NOMO-1 treated with DMSO at 0.1 percent for 48 hours (cell line): Measurements from ENCODE around the gene ZIC4.

Experiments
- DNase-seq: peaks from one replicate; lab custom pipeline; 2025; ENCODE audit not compliant: unreplicated experiment; lab: John Stamatoyannopoulos, UW

Gene ZIC4

DNA sequence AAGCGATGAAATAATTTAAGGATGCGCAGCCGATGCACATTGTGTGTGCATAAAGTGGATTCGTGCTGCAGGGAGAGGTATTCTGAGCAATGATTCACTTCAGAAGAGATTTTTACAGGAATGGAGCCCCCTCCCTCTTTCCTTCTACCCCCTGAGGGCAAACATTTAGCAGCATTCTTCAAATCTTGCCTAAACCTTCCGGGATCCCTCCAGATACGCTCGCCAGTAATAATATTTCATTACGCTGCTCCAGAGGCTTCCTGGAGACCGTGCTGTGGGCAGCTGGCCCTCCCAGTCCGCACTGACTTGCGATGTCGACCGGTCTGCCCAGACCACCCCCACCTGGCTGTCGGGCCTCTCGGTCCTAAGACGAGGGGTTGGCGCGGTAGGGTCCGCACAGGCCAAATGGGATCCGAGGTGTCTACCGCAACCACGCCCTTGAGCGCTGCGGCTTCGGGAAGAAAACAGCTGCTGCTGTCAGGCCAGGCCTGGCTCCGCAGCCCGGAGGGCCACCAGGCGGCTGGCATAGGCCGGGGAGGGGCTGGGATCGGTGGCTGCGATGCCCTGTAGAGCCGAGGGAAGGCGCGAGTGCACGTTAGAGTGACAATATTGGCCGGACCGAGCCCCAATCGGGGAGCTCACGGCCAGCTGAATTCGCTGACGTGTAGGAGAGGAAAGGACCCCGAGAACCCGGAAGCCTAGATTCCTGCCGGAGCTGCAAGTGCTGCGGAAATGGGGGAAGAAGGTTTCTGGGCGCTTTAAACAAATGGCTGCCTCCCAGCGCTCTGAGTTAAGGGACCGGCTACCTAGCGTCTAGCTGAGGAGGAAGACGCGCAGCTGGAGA, 14.3 kb downstream of the ZIC4 start:
- no peak for DNase-seq

DNA sequence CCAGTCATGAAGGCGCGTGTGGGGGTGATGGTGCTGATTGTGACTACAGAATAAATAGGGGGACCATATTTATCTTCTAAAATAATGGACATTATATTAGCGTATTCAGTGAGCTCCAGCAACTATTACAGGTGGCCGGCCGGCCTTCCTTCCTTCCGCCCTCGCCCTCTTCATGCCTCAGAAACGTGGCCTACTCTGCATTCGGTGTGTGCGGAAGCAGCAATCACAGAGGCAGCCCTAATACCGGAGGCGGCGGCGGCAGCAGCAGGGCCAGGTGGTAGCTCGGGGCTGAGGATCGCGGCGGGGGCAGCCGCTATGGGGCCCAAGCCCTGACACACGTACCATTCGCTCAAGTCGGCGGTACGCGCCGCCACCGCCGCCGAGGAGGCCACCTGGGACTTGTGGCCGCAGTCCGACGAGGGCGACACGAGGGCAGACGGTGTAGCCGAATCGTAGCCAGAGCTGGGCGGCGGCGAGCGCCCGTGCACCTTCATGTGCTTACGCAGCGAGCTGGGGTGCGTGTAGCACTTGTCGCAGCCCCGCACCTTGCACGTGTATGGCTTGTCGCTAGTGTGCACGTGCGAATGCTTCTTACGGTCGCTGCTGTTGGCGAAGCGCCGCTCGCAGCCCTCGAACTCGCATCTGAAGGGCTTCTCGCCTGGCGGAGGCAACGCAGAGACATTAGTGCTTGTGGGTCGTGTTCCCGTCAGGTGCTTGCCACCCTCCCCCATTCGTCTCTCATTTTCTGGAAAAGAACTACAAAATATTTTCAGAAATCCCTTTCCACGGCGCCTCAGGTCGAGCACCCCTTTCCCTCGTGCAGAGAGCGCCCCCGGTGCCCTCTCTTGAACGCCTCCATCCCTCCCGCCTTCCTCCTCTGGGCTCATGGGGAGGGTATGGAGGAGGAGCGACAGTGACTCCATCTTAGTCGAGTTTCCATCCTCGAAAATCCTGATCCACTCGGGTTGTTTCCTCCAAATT, 15.5 kb downstream of the ZIC4 start:
- DNase-seq: no peak

DNA sequence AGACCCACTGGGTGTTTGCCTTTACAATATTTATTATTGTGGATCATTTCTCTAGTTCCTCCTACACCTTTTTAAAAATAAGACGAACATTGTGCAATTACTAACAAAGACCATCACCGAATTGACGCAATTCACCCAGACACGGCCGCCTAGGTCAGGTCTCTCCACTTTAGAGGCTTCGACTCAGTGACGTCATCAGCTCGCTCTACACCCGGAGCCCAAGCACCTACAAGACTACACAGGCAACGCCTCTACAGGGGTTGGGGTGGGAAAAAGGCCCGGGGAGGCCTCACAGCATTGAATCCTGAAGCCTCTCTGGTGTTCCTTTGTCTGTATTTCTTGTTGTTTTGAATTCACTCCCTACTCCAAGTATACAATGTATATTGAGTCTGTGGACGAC, 16.6 kb downstream of the ZIC4 start:
- peak; percentile 18 for DNase-seq

DNA sequence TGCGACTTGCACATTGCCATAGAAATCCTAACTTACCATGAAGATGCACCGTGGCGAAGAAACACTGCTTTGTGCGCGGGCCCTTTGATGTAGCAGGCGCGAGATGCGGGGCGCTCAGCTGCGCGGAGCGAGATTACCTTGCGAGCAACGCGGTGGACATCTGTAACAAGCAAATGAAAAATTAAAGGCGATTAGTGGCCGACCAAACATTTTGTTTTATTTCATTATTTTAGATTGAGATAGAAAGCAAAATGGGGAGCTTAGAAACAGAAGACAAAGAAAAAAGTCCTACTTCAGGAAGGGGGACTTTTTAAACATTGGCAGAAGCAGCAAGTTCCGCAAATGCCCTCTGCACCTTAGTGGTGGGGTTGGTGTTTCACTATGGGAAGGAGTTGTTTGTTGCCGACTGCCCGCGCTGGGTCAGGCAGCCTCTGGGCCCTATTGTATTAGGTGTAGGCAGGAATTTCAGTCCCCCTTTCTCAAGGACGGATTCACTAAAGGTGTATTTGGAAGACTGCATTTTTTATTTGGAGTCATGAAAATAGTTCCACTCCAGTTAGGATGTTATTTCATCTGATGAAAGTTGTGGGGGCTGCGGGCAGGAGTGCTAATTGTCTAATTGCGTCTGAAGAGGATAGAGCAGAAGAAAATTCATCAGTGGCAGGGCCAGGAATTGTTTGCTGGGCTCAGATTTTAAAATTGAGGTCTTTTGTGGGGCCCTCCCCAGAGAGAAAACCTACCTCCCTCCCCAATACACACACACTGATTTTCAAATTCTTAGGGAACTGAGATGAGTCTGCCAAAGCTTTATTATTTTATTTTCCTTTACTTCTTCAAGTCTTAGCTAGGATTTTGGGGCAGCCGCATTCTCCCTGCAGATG, 17.4 kb downstream of the ZIC4 start:
- no peak for DNase-seq

DNA sequence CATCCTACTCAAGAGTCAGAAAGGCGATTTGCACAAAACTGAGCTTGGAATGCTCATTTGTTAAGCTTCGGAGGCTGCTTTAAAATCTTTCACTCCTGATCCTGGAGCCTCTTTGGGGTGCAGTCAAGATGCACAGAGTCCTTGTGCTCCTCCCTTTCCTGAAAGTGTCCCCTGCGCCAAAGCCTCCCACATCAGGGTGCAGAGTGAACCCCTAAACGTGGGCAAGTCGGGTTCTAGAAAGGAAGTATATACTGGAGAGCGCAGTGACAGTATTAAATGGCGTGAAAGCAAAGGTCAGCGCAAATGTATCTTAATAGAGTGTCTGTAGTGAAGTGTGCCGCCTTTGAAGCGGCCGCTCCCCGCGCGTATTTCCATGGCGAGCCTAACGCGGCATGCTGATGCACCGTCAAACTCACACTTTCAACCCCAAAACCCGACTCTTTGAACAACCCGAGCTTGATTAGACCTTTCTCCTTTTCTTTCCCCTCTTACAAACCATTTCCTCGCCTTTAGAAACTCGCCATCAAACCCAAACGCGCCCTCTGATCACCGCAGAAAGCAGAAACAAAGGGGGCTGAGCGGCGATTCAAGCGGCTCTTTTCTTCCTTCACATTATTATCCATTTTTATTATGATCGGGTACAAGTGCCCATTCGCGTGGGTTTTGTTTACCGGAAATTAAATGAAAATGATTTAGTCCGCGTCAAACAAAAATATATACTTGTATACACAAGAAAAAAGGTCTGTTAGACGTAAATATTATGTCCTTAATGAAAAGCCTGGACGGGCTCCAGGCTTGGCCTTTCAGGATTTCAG, 18.3 kb downstream of the ZIC4 start:
- DNase-seq: no peak

DNA sequence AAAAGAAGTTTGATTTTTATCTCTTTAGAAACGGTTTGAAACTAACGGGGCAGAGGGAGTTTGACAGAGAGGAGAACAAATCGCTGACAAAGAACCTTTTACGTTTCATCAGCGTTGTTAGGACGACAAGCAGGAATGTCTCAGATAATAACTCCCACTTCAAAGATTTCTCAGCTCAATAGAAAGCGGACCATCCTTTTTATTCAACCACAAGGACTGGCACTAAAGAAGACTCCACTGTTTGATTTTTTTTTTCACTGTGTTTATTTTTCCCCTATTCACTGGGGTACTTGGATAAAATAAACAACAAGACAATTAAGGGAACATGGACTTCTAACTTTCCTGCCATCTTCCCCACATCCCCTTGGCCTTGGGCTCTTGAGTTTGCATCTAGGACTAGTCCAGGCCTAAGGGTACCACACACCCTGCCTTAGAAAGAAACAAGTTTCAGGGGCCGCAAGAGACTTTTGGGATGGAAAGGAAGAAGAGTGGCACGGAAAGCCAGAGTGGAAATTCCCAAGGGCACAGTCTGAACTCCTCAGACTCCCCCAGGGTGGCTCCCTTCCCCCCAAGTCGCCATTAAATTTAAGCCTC, 19.0 kb downstream of the ZIC4 start:
- DNase-seq: no peak

DNA sequence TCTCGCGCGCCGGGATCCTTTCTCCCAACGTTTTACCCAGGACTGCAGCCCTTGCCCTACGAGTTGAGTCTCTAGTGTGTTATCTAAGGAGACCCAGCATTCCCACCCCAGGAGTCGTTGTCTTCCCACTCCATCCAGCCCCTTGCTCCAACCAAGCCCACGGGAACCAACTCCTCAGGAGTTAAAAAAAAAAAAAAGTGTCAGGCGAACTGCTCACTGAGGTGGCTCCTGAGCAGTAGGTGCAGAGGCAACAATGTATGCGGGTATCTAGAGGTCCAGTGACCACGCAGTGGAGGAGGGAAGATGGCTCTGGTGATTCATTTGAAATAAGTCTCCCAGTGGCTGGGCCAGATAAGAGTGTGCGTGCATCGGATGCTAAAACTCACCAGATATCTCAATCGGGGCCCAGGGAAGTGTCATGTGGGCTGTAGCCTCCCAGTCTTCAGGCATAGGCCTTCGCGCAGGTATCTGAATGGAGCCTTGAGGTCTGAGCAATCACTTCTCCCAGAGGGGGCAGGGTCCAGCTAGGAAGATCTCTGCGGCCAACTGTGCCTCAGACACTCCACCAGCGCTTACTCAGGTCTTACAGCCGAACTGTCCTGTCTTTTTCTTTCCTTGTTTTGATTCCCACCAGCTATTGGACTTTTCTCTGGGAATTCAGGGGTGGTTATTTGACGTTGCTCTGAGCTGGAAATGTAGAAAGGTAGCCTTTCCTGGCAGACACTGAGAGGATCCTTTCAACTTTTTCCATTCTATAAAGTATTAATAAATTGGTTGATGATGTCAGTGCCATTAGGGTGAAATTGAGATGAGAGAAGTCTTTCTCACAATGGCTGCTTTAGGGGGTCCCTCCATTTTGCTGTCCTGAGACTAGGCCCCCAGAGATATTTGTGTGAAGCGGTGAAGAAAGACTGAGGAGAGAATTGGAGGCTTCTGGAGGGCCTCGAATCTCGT, 21.0 kb downstream of the ZIC4 start:
- DNase-seq: no peak

DNA sequence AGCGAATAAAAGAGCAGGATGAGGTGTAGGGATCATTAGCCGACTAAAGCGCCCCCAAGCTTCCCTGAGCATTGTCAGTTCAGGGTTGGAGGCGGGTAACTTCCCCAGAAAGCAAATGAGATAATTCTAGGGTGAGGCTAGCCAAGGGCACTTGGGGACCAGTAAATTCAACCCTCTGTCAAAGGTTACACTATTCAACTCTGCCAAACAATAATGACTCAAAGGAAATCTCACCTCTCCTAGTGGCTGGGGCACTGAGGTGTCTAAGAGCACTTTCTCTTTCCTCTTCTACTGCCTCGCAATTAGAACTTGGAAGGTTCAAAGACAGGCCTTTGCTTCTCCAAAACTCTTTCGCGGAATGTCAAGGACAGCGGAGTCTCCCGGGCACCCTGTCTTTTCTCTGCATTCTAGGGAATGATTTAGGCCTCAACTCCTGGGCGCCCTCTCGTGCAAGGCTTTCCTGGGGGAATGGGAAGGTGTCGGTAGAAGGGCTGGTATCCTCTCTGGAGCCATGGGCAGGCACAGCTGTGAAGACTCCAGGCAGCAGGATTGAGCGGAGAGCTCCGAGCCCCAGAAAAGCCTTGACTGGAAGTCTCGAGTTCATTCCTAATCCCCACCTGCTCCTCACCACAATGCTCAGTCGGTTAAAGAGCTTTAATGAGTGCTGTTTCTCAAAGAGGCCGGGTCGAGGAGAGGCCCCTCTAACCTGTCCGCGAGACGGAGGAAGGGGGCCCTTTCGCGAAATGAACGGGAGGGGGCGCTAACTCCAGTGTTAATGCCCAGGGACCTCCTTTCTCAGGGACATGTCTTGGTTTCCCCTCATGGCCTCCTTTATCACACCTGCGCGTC, 21.9 kb downstream of the ZIC4 start:
- DNase-seq: no peak

DNA sequence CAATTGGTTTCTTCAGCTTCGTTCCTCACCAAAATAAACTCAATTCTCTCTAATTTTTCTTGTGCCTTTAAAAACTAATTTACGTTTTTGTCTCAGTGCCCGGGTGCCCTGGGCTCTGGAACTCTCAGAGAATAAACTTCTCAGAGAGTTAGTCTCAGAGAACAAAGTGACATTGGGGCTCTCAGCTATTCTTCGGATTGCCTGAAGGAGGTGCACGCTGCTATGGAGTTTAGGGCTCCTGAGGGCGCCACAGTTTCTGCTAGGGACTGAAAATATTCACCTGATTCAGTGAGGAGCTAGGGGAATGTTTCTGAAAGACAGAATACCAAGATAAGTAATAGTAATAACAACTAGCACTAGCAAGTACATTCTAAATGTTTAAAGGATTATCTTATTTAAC, 22.7 kb downstream of the ZIC4 start:
- DNase-seq: peak; percentile 48

DNA sequence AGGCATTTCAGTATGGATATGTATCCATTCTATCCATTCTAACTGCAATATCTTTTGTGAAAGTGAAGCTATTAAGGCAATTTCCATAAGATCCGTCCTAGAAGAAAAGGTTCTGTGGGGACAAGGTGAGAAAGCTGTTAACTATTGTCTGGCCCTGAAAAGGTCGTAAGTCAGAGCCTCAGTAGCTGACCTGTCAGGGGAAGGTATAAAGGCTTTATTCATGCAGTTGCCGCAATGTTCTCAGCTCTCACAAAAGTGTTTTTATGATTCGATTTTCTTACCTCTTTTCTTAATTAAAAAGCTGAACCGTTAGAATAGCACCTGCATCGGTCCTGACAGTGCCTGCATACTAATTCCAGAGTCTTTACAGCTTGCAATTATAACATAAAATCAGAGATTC, 24.7 kb downstream of the ZIC4 start:
- DNase-seq: no peak

DNA sequence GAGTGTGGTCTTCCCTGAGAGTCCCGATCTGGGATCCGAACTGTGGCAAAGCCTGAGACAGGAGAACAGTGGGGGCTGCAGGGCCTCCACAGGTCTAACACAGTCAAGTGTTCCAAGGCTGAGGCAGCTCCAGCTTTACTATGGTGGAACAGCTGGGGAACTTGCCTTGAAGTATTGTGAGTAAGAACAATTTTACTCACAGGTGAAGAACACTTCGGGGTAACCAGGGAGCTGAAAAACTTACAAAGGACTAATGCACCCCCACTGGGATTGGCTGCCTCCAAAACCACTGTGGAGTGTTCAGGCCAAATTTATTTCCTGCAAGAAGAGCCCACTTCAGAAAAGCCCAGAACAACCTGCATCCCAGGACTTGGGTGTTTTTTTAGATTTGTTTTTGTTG, 25.4 kb downstream of the ZIC4 start:
- DNase-seq: no peak

DNA sequence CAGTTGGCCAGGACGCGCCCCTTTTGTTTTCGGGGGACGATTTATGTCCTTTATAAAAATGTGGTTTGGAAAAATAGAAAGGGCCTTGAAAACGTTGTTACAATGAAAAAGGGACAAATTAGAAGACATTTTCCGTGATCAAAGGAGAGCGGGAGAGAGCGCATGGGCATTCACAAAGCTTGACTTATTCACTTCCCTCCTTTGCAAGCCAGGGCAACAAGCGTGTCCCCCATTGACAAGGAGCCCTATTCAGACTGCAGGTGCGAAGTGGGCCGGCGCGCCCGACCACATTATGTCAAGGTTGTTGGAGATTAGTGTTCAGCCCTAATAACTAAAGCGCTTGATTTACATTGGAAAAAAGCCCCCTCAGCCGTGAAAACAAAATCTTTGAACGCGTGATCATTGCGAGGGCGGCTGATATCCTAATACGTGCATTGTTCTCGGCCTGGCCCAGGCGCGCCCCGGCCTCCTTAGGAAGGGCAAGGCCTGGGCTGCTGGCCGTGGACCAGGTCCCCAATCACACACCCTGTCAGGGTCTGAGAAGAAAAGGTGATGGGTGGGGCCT, 25.9 kb downstream of the ZIC4 start:
- DNase-seq: no peak

DNA sequence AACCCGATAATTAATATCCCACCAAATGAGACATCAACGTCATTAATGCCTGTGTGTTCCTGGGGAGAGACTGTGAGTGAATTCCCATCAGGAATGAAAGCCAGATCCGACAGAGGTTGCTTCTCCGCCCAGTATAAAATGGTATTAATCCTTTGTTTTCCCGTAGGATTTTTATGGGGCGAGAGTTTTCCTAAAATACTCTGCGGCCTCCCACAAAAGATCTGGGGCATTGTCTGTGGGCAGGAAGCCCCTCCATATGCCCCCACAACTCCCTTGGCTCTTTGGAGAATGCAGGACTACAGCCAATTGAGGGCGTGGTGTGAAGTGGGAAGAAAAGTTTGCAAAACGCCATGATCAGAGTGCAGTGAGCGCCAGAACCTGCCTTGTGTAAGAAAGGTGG, 26.7 kb downstream of the ZIC4 start:
- DNase-seq: no peak

DNA sequence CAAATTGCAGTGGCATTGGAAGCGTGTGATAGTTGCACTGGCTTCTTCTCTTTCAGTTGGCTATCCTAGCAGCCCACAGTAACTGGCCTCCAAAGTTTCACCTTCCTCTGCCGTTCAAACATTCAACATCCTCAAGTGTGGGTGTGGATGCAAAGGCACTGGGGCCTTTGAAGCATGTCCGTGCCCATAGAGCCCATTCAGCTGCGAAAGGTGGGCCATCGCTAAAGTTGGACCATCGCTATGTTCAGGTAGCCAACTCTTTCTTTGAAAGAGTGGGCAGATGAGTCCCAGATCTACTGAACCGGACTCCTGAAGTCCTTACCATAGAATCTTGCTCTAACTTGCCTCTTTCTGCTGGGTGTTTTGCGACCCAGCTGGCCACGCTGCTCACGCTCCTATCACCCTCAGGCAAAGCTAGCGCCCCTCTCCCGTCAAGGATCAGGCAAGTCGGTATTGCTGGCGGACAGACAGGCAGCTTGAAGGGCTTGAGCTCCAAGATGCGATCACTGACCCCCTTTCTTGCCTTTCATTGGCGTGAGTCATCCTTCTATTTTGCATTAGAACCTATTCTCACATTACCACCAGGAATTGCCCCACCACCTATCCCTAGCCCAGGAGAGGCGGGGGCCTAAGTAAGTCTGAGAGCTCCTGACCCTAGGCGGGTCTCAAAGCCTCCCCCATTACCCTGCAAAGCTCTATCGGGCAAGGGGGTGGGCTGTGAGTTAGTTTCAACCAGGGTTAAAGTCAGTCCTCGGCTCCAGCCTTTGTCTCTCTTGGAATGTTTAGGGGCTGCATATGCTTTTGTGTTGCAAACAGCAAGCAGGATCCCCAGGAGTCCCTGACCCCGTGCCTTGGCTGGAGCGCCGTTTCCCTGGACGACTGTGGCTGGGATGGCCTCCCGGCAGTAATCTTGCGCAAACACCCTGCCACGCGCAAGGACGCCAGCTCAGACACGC, 28.7 kb downstream of the ZIC4 start:
- DNase-seq: no peak

DNA sequence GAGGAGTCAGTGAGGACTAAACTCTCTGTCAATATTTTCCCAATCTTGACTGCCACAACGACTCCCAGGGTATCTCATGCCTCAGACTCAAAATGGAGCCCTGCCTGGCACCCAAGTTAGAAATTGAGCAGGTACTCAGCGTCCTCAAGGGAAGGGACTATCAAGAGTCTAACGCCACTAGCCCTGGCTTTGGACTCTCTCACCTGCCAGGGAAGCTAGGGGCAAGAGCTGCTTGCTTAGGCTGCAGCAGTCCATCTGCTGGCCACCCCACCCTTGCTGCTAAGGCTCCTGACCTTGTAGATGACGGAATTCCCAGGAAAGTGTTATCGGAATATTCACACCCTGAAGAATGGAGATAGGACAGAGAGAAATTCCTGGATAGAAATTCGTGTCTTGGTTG, 33.0 kb downstream of the ZIC4 start:
- no peak for DNase-seq

DNA sequence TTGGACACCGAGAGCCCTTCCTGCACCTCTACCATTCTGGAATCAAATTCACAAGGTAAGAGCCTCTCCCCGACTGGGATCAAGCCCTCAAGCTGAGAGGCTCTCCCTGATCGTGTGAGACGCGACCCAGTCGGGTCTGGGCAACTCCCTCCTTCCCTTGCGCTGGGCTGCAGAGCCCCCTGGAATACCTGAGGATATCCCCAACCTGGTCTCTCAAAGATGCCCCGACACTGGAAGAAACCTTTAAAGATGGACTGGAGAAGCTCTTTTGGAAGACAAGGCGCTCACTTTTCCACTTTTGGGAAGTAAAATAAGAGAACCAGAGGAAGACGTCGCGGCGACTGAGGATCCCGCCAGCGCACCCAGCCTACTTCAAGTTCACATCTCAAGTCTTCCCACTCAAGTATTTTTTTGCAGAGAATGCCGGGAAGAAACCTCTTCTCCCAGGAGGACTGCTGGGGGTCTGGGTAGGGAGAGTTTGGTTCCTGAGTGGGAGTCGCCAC, 33.8 kb downstream of the ZIC4 start:
- no peak for DNase-seq
